Measurements from ENCODE around the gene MAP1B.

Gene MAP1B

GRCh38 chr5:72101828-72102227 is 5.4 kb upstream of the MAP1B start:
- DNase-seq: no peak

GRCh38 chr5:72106817-72107130 is 501 bp upstream of the MAP1B start:
- DNase-seq: no peak

GRCh38 chr5:72107901-72108201 is 576 bp downstream of the MAP1B start:
- no peak for DNase-seq

- no peak for DNase-seq
These were observed 1.2 kb downstream of the MAP1B start for GRCh38 chr5:72108202-72109061.

DNA sequence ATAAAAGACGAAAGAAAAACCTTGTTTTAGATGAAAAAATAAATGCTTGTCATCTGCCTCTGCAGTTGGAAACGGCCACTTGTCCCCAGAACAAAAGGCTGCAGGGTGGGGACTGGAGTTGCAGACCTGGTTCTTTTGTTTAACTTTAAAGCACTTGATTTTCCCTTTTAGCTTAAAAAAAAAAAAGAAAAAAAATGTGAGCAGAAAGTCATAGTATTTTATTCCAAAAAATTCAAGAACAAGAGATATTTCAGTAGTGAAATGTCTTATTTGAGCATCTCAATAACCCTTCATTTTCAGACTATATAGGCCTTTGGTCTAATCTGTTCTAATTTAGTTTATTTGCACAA is 1.8 kb downstream of the MAP1B start:
- no peak for DNase-seq

GRCh38 chr5:72109625-72110024 is 2.4 kb downstream of the MAP1B start:
- DNase-seq: no peak

GRCh38 chr5:72110394-72111013 is 3.2 kb downstream of the MAP1B start:
- DNase-seq: no peak

- no peak for DNase-seq
These were observed 5.1 kb downstream of the MAP1B start for GRCh38 chr5:72112389-72112788.

DNA sequence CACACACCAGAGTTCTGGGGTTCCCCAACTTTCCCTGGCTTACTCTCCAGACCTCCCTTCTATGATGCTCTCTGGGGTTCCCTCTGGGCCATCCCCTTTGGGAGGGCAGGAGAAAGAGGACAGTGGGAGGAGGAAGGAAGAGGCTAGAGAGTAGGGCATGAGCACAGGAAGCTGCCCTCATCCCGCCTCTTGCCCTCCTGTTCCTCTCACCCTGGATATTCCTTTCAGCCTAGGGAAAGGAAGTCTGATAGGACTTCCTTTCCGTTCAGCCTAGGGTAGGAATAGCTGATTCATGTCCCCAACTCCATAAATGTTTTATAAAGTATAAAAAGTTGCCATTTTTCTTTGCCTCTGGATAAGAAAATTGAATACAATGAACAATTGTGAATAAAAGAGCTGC is 7.4 kb downstream of the MAP1B start:
- DNase-seq: no peak

GRCh38 chr5:72115296-72115695 is 8.0 kb downstream of the MAP1B start:
- DNase-seq: no peak

GRCh38 chr5:72117307-72117706 is 10.0 kb downstream of the MAP1B start:
- no peak for DNase-seq

GRCh38 chr5:72121052-72121779 is 13.9 kb downstream of the MAP1B start:
- no peak for DNase-seq

DNA sequence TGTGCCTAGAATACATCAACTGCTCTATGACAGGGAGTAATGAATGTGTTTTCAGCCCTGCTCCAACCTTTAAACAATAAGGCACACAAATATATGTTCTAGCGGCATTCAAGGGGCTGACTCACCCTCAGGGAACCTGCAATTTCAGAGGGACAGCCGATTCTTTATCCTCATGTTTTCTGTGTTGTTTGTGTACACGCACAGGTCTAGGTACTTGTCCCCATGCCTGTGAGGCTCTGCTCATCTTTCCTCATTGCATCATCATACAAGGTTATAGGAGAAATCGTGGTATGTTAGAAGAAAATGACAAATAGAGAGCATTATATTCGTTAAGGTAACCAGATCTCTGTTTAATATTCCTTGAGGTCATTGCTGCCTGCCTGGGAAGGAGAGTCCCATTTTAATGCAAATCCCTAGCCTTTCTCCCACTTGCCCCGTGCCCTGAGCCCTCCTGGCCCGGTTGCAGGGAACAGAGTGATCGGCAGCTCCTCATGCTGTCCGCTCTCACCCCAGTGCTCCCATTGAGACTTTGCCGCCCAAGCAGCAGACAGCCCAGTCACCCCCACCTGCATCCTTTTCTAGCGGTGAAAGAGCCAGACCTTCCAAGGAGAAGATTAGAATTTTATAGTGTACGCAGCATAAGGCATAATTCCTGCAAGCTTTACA is 14.6 kb downstream of the MAP1B start:
- no peak for DNase-seq

DNA sequence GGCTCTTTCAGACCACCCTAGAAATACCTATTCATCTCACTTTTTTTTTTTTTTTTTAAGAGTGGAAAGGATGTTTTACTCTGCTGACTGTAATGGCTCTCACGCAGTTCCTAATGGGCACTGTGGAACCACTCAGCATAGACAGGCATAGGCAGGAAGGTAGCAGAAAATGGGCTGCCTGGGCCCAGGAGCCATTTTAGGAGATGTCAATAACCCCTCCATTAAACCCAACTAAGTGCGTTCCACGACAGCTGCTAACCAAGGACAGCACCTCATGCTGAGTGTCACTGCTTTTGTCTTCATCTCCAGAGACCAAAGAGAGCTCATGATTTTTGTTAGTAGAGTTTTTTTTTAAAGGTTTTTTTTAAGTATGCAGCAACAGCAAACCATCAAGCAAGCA is 15.3 kb downstream of the MAP1B start:
- DNase-seq: no peak

DNA sequence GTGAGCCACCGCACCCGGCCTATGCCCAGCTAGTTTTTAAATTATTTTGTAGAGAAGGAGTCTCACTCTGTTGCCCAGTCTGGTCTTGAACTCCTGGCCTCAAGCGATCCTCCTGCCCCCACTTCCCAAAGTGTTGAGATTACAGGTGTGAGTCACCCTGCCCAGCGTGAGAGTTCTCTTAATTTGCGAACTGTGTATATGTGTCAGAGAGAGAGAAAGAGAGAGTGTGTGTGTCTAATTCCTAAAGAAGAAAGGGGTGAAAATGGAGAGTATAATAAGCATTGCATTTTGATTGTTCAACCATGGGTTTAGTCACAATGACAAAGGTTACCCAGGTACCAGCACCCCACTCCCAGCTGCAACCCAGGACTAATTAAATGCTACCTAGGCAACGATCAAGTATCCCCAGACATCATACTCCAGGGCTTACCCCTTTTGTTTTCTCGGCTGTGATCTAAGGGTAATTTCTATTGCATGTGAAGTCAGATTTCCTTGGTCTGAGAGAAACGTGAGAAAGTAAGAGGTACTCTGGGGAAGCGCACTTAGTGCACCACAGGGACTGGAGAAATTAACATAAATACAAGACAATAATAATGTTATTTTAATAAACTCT is 16.6 kb downstream of the MAP1B start:
- no peak for DNase-seq

DNA sequence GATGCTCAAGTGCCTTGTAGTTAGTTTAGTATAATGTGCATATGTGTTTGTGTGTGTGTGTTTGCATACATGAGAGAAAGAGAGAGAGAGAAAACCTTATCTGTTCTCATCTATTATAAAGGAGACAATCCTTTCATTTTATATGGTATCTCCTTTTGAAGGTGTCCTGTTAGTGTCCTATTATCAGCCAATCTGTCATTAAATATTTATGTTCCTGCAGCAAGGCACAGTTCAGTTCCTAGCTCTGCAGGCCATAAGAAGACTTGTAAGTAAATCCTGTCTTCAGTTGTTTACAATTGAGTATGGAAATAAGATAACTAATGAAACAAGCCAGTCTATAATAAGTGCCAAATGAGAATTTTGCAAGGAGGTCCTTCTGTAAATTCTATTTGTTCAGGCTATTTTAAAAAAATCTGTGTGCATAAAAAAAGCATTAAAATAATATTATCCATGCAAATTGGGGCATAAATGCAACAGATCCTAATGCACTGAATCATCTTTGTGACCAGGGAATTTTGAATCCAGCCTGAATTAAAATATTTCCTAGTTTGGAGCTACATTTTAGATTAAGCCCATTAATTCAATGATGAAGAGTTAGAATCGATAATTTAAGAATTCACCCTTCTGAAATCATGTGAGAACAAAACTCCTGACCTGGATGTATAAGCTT is 18.1 kb downstream of the MAP1B start:
- no peak for DNase-seq

- DNase-seq: no peak
These were observed 18.8 kb downstream of the MAP1B start for GRCh38 chr5:72125941-72126620.

DNA sequence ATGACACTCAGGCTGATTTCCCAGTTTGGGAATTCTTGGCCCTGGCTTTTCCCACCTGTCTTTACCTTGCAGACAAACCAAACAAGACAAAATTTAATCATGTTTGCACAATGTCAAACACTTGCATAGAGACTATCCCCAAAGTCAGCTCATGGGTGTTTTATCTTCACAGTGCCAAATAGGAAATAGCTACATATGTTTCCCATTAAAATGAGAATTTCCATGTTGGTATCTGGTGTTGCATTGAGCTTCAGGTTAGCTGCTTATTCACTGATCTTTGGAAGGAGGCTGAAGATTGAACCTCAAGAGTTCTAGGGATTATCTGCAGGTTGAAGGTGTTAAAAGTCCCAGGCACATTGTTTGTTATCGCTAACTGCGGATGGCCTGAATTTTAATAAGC is 19.5 kb downstream of the MAP1B start:
- DNase-seq: no peak

GRCh38 chr5:72129725-72130124 is 22.4 kb downstream of the MAP1B start:
- DNase-seq: no peak

DNA sequence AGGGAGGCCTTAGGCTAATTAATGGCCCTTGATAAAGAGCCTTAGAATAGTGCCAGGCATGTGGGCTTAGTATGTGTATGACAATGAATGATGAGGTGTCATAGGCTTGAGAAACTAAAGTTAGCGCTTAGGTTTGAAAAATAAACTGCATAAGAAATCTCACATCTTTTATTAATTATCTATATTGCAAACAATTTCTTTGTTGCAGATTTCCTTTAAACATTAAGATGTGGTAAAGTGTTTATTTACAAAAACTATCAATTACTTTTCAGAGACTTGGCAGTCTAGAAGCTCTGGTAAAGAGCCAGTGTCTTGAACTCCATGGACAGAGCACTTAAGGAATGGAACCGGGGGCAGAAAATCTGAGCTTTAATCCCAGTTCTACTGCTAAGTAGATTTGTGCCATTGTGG is 23.1 kb downstream of the MAP1B start:
- DNase-seq: no peak

GRCh38 chr5:72133212-72133990 is 26.1 kb downstream of the MAP1B start:
- no peak for DNase-seq

Data from CD4-positive, alpha-beta T cell treated with Interleukin-4 for 4 hours (primary cell).